ENCODE data around the gene AKR1D1. TPM values are rescaled to one million over a fixed set of nuclear protein-coding genes. Genes with fewer than 3 reads are reported as not detected.
A peak's percentile ranks its signal among the peaks of the same experiment; 100 is the strongest.

Gene AKR1D1
- polyA plus RNA-seq, 3 donors = 0.07 to 0.13 (median 0.10) TPM

- DNase-seq (ENCODE audit: low read depth in 3 of 3, low spot score in 2 of 3) = peak; percentile 81 to 85 (median 83)
Measured at GRCh38 chr7:138161600-138162081, 85.4 kb downstream of the AKR1D1 start.

- no peak for DNase-seq (ENCODE audit: low read depth in 3 of 3, low spot score in 2 of 3)
Measured at GRCh38 chr7:138162236-138162635, 86.0 kb downstream of the AKR1D1 start.

DNA sequence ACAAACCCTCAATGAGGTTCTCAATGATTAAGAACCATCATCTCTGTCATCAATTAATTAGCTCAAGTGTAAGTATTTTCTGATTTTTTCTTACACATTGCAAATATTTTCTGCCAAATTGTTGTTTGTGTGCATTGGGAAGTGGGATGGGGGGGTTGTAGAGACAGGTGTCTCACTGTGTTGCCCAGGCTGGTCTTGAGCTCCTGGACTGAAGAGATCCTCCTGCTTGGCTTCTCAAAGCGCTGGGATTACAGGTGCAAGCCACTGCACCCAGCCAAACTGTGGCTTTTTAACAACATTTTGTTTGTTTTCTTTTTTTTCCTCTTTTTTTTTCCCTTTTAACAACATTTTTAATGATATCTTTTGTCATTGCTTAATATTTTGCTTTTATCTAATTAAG, 87.5 kb downstream of the AKR1D1 start:
- no peak for DNase-seq (ENCODE audit: low read depth in 3 of 3, low spot score in 2 of 3)

DNA sequence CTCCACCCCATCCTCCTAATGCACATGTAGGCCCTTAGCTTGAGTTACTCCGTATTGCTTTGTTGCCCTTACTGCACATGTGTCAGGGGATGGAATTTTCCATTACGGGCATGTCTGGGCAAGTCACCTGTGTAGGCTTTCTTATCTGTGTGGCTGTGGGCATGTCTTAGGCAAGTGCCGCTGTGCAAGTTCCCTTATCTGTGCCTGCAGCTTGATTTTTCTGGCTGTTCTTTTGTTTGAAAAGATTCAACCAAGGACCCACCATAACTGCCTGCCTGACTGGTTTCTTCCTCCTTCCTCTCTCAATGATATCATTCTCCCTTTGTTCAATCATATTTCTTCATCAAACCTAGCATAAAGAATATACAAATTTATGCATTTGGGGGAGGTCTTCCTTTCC, 88.5 kb downstream of the AKR1D1 start:
- no peak for DNase-seq (ENCODE audit: low read depth in 3 of 3, low spot score in 2 of 3)

- DNase-seq (ENCODE audit: low read depth in 3 of 3, low spot score in 2 of 3) = no peak
Measured at GRCh38 chr7:138166681-138167080, 90.4 kb downstream of the AKR1D1 start.

DNA sequence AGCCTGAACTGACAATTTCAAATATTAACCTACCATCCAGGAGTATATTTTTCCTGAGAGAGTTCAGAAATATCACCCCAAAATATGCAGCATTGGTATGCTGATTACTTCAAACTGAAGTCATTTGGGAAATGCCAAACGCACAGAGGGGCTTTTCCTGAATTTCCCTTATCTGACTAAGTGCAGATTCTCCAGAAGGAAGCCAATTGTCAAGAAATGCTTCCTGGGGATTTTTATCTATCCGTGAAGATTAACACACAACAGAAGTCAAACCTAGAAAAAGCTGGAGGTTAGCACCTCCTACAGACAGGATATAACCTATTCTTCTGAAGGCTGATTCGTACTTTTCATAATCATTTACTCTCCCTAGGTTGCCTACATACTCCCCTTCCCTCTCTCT, 91.0 kb downstream of the AKR1D1 start:
- no peak for DNase-seq (ENCODE audit: low read depth in 3 of 3, low spot score in 2 of 3)

DNA sequence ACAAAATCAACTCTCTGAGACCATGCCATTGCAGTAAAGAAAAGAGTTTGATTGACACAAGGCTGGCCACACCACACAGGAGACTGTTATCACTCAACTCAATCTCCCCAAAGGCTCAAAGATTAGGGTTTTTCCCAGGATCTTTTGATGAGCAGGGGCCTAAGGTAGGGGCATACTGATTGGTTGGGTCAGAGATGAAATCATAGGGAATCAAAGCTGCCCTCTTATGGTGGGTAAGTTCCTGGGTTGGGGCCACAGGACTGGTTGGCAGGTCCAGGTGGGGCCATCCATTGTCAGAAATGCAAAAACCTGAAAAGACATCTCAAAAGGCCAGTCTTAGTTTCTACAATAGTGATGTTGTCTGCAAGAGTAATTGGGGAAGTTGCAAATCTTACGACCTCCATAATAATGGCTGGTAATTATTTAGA, 91.6 kb downstream of the AKR1D1 start:
- no peak for DNase-seq (ENCODE audit: low read depth in 3 of 3, low spot score in 2 of 3)

Other genes with a start within 250 kb of the AKR1D1 start
- gene DGKI, start 229.5 kb upstream of the AKR1D1 start, polyA plus RNA-seq (ENCODE audit: insufficient read length in 3 of 3) = 1 to 10 TPM; 1.4 to 1.9 (median 1.8) TPM
- gene CREB3L2, start 74.4 kb upstream of the AKR1D1 start, polyA plus RNA-seq (ENCODE audit: insufficient read length in 3 of 3) = 10 to 100 TPM; 45.9 to 50.9 (median 46.1) TPM

Data from right renal cortex interstitium (tissue), 3 donors.